NCI-H460 (cell line): ENCODE results near the gene EXO1. TPM values are rescaled to one million over a fixed set of nuclear protein-coding genes. Genes with fewer than 3 reads are reported as not detected.
A peak's percentile ranks its signal among the peaks of the same experiment; 100 is the strongest.

ENCODE experiments used
- DNase-seq: peaks from one replicate; pipeline ENCODE4 v3.0.0-alpha.2; 2016; ENCODE audit warnings: low read depth; ENCODE audit errors: extremely low read depth
- total RNA-seq: library from RNA; depleted of rRNA; stranded (reverse); fragments of >200 nt; shearing (Covaris generic); gene quantifications from 2 replicates; pipeline ENCODE4 v1.2.3, GENCODE V29; 2014

Gene EXO1
- total RNA-seq, 1 experiment from 2014 or later = 123 TPM

DNA sequence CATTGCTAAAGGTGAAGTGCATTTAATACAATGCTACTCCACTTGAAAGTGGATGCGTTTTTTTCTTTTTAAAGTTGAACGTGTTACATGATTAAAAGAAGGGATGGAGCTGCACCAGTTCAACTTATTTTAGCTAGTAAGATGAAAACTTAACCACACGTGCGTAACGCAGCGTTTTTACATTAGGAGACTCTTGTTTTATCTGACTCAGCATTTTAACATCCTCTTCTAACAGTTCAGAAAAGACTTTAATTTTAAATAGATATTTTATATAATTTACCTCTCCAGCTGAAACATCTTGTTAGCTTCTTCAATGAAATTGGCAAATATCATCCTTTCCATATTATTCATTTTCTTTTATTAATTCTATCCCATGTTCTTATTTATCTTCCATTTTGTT is 33.4 kb downstream of the EXO1 start:
- DNase-seq = no peak

DNA sequence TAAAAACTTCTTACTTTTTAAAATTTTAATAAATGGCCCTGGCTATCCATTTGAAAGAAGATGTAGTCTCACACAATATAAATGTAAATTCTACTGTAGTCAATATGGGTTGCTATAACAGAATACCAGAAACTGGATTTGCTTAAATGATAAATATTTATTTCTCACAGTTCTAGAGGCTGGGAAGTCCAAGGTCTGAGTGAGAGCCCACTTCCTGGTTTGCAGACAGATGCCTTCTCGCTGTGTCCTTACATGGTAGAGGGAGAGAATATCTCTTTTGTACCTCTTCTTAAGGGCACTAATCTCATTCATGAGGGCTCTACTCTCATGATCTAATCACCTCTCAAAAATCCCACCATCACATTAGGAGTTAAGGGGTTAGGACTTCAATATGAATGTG is 35.2 kb downstream of the EXO1 start:
- no peak for DNase-seq

DNA sequence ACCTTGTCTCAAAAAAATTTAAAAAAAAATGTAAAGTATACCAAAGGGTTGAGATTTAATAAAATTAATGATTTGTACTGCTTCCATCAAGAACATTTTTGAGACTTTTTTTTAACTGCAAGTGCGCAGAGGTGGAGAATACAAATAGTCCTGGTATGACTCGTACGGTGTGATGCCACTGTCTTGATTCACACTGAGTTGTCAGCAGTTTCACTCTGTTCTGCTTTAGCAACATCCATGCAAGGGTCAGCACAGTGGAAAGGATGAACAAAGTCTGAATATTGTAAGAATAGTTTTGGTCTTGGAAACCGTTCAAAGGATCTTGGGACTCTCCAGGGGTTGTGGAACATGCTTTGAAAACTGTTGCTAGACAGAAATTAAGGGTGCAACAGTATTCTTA is 40.2 kb downstream of the EXO1 start:
- peak; percentile 12 for DNase-seq

DNA sequence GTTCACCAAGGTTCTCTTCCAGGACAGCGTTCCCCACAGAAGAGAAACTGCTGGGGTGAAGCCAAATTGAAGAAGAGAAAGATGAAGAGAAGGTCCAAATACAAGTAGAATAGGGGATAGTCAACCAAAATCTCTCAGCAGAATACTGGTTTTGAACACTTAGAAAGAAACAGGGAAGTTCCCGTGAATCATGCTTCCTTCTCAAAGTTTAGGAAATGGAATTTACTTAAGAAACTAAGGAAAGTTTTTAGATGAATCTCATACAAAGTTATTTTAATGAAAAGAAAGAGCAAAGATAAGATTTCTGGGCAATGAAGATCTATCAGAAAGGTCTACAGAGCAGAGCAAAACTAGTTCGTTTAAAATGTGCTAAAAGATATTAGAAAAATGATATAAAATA is 43.3 kb downstream of the EXO1 start:
- DNase-seq = no peak

DNA sequence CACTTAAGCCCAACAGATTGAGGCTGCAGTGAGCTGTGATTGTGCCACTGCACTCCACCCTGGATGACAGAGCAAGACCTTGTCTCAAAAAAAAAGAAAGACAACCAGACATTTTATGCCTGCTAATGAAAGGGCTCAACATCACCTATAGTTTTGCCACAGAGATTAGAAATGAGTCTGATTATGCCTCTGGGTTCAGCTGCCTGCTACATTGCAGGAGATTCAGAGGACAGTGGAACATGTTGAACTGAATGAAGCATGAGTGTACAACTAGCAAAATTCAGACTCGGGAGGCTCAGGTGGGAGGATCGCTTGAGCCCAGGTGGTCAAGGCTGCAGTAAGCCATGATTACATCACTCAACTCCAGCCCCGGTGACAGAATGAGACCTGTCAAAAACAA is 46.0 kb downstream of the EXO1 start:
- DNase-seq = no peak

DNA sequence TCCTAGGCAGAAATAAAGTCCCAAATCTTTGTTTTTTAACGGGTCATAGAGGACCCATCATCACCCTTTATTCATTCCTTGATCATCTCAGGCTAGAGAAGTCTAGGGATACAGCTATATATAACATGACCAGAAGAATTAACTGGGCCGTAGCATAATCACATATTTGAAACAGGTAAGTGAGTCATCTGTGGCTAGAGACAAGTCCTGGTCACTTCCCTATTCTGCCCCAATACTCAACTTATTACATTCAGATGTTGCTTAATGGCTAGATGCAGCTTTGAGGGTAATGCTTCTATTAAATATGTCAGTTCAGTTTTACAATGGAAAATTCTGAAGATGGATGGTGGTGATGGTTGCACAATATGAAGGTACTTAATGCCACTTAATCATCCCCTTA is 47.0 kb downstream of the EXO1 start:
- no peak for DNase-seq

DNA sequence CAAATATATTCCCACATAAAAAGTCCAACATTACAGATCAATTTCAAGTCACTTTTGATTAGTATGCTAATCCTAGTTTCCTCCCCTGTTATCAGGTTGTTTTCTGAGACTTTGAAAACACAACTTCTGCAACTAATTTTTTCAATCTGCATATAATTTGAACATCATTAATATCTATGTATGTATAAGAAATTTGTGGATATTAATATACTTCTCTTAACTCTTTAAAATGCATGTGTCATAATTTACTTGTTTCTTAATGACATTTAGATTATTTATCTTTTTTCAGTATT is 48.6 kb downstream of the EXO1 start:
- DNase-seq = no peak

DNA sequence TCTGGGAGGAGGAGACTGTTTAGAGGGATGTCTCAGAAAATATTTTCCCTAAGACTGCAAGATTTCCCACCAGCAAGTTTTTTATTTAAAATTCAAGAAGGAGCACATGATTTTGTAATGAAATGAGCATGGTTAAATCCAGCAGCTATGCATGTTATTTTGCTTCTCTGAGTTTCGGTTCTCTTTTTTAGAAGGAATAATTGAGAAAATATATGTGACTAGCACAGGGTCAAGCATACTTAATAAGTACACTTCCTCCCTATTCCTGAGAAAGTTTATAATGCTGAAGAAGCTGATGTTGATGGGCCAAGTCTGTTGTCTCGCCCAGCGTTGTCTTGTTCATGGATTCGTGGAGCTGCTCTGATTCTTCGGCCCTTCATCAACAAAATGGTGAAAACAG is 51.2 kb downstream of the EXO1 start:
- no peak for DNase-seq

DNA sequence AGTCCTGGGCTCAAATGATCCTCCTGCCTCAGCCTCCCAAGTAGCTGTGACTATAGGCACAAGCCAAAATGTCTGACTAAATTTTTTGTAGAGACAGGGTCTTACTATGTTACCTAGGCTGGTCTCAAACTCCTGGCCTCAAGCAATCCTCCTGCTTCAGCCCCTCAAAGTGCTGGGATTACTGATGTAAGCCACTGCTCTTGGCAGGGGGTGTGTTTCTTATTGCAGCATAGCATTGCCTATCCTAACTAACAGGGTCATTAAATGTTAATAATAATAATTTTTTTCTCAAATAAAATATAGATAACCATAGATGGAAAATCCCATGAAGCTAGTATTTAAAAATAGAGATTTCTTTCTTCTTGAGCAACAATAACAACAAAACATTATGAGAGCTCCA is 52.4 kb downstream of the EXO1 start:
- no peak for DNase-seq

DNA sequence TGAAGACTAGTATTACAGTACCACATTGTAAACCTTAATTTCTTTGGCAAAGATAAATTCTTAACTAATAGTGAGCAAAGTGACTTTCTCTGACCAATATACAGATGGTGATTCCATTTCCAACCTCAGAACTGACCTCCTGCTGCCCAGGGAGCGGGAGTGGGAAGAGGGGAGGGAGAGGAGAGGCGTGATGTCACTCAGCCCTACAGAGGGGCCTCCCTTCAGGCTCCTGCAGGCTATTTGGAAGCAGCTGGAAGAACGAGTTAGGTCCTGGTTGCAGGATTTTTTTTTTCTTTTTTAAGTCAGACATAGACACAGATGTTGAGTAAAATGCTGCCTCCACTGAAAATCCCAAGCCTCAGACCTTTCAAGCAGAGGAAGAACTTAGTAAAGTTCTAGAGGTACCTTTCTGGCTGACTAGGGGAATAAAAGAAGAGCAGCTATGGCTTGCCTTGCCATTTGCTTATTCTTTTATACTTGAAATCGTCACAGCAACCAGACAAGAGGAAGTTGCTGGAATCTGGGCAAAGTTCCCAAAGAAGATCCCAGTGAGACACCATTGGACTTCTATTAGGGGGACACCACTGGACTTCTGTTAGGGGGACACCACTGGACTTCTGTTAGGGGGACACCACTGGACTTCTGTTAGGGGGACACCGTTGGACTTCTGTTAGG is 54.5 kb downstream of the EXO1 start:
- DNase-seq = no peak

DNA sequence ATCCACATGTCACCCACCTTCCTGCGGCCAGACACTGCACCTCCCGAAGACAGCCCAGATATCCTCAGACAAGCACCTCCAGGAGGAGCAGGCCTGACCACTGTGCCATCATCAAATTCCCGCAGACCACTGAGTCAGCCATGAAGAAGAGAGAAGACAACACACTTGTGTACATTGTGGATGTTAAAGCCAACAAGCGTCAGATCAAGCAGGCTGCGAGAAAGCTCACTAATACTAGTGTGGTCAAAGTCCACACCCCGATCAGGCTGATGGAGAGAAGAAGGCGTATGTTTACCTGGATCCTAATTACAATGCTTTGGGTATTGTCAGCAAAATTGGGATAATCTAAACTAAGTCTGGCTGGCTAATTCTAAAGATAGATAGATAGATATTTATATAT is 68.2 kb downstream of the EXO1 start:
- DNase-seq = no peak

DNA sequence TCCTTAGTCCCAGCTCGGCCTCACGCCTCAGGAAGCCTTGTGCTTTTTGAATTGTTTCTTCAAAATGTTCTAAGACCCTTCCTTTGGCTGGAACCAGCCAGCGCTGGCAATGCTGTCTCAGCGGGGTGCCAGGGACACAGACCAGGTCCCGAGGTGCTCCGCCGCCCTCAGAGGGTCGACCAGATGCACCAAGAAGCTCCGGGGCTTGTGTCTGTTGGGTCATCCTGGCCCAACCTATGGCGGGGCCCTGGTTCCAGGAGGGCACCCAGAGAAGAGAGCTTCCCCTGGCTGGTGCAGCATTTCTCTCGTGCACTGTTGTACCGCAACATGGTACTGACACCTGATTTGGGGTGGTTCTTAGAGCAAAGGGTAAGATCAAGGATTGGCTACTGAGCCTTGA is 69.5 kb downstream of the EXO1 start:
- no peak for DNase-seq

DNA sequence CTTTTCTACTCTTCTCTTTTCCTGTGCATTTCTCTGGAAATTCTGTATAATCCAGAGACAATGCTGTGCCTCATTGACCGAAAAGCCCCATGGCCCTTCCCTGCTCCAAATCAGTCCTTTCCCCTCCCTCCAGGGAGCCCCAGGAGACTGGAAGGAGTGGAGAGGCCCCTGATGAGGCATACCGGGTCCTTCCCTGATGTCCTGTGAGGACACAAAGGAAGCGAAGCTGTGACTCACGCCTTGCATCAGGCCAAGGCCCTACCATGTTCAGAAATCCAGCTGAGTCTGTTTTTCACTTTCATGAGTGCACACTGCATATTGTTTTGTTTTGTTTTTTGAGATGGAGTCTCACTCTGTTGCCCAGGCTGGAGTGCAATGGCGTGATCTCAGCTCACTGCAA is 70.9 kb downstream of the EXO1 start:
- DNase-seq = peak; percentile 29

DNA sequence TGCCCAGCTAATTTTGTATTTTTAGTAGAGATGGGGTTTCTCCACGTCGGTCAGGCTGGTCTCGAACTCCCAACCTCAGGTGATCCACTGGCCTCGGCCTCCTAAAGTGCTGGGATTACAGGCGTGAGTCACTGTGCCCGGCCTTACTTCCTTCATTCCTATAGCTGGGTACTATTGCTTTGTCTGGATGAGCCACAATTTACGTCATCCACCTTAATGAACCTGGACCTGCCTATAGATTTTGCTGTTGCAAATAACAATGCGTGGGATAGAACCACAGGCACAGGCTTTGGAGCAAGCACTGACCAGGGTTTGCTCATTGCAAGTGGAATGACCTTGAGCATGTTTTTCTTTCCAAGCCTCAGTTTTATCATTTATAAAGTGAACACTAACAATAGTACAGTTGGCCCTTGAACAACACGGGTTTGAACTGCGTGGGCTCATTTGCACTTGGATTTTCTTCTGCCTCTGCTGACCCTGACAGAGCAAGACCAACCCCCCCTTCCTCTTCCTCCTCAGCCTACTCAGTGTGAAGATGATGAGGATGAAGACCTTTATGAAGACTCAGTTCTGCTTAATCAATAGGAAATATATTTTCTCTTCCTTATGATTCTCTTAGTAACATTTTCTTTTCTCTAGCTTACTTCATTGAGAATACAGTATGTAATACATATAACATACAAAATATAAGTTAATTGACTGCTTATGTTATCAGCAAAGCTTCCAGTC is 76.2 kb downstream of the EXO1 start:
- DNase-seq = no peak

DNA sequence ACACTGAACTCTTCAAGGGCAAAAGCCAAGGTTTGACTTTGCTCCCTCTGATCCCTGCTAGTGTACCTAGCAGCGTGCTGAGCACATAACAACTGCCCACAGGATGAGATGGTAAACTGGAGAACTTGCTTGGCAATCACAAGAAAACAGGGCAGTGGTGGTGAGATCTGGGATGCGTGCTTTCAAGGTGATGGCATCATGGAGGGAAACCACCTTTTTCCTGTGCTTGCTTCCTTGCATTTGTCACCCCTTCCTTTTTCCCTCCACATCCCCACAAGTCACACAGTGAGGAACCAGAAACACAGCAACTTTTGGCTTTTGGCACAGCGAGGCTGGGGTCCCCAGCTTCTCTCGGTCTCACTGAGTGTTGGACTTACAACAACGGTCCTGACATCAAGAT is 78.1 kb downstream of the EXO1 start:
- DNase-seq = no peak

DNA sequence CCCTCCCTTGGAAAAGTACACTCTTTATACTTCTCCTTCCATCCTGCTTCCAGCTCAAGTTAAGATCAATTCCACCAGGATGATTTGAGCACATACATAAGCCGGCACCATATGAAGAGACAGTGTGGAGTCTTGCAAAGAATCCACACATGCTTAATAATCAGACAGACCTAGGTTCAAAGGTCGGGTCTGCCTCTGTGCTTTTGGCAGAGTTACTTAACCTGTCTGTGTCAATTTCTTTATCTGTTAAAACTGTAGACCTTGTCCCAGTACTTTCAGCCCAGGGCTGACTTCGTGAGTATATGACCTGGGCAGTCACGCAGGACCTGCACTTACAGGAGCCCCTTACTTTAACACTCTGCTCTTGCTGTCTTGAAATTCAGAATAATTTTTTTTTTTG is 79.3 kb downstream of the EXO1 start:
- no peak for DNase-seq

DNA sequence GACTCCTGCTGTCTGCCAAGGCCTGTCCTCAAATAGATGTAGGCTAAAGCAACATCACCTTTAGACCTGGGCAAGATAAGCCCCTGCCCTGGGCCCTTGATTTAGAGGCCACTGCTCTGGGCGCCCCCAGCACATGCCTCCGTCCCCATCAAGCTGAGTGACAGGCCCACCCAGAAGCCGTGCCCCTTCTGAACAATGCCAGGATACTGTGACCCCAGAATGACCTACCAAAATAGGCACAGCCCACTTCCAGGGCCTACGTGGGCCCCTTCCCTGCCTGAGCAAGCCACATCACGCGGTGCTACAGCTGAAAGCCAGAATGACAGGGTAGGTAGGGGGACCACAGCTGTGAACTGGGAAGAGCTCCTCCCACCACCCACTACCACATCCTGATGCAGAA is 84.8 kb downstream of the EXO1 start:
- no peak for DNase-seq

DNA sequence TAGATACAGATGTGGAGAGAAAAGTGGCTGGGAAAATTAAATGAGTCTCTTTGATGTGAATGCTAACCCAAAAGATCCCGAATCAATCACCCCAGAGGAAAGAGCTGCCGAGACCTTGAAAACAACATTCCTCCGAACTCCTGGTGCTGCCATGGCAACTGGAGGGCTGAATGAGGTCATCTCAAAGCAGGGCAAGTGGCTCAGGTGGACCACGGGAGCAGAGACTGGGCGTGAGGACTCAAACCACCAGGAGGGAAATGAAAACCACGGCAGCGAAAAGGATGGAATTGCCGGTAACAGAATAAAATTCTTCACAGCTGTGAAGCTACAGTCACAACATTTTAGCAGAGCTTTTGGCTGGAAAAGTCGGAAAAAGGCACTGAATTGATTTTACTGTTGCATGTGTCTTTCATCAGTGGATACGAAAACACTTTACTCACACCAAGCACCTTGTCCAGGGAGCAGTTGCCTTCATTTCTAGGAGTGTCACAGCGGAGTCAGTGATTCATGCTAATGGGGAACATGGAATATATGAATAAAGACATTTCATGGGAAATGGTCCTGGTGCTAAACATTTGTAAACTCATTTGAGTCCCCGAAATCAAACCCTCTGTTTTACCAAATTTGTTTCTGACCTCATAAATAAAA is 86.3 kb downstream of the EXO1 start:
- no peak for DNase-seq

DNA sequence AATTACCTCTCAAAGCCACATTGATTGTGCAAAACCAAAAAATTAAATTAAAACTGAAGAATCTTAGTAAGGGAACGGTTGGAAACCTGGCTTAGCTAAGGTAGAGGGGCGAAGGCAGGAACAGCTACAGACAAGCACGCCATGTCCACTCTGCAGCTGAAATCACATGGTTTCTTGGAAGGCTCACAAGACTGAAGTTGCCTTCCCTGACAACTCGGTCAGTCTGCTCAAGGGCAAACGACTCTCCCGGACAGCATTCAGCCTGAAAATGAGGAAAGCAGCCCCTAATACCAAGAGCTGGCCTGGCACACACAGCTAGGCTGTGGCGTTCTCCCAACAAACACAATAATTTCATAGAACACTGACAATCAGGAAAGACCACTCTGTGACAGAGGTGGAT is 86.9 kb downstream of the EXO1 start:
- no peak for DNase-seq
